Lung (tissue), 12 donors: ENCODE results near the gene FAM83D. TPM values are rescaled to one million over a fixed set of nuclear protein-coding genes. Genes with fewer than 3 reads are reported as not detected.
"Not testable (repeated sequence)": the region's sequence is repeated elsewhere in the genome, so short reads cannot be mapped to it uniquely, and the experiment has no call there.

ENCODE experiments used
- ATAC-seq: fragments of 200-7000 bp; cut with Tn5 transposase; one replicate; pipeline ENCODE4 v1.9.1; 2020; ENCODE audit warnings: moderate number of reproducible peaks; ENCODE audit not compliant: insufficient read depth, low FRiP score
- DNase-seq, 3 donors: peaks; one replicate each; pipeline ENCODE4 v3.0.0-alpha.2; 2013 to 2017
- H3K27ac ChIP-seq, 2 donors: one replicate each; pipeline ENCODE4 v1.5.1; 2013; ENCODE audit warnings: mild to moderate bottlenecking in 2 of 2, moderate library complexity in 2 of 2, control low read depth in 1 of 2, inconsistent platforms in 1 of 2, low read depth in 1 of 2, low read length in 1 of 2
- H3K27me3 ChIP-seq, 3 donors: one replicate each; pipeline ENCODE4 v1.5.1; 2013; ENCODE audit warnings: low read length in 2 of 3; ENCODE audit not compliant: control insufficient read depth in 3 of 3, insufficient read depth in 3 of 3
- H3K36me3 ChIP-seq, 4 donors: one replicate each; pipeline ENCODE4 v1.5.1; 2013; ENCODE audit warnings: low read length in 4 of 4, mild to moderate bottlenecking in 1 of 4, moderate library complexity in 1 of 4; ENCODE audit not compliant: control insufficient read depth in 4 of 4, insufficient read depth in 4 of 4
- H3K4me1 ChIP-seq, 5 donors: one replicate each; pipeline ENCODE4 v1.5.1; 2013; ENCODE audit warnings: low read length in 5 of 5, mild to moderate bottlenecking in 2 of 5, moderate library complexity in 1 of 5; ENCODE audit not compliant: control insufficient read depth in 5 of 5, insufficient read depth in 5 of 5
- H3K4me3 ChIP-seq: one replicate; pipeline ENCODE4 v1.5.1; 2013; ENCODE audit warnings: mild to moderate bottlenecking, control low read depth, moderate library complexity
- H3K9ac ChIP-seq, 2 donors: one replicate each; pipeline ENCODE4 v1.5.1; 2013; ENCODE audit warnings: low read length in 2 of 2, control low read depth in 1 of 2; ENCODE audit not compliant: insufficient read depth in 1 of 2
- H3K9me3 ChIP-seq, 4 donors: one replicate each; pipeline ENCODE4 v1.5.1; 2013; ENCODE audit warnings: low read length in 3 of 4, mild to moderate bottlenecking in 1 of 4, moderate library complexity in 1 of 4; ENCODE audit not compliant: control insufficient read depth in 4 of 4, insufficient read depth in 3 of 4
- WGBS, 2 donors: extraction: QIAGEN DNeasy Blood & Tissue Kit; methylation state at CpG; one replicate each; pipeline ENCODE4 v1.1.7; 2013; 5-methylcytosine and 5-hydroxymethylcytosine counted together
- polyA plus RNA-seq, 2 donors: library from polyadenylated mRNA; stranded (reverse); fragments of 200-250 nt; gene quantifications; one replicate each; pipeline ENCODE4 v1.2.1, GENCODE V29; 2013
- total RNA-seq, 2 donors: library from RNA; depleted of rRNA in 1 of 2; stranded (reverse); fragments of >200 nt in 1 of 2; gene quantifications; one replicate each; pipeline ENCODE4 v1.2.1, GENCODE V29; 2014 to 2021
- TF ChIP-seq, protein P1 (sequence below): IDR thresholded peaks from 2 replicates; pipeline ENCODE4 v1.5.1; 2012; ENCODE audit warnings: mild to moderate bottlenecking; ENCODE audit errors: control extremely low read depth, extremely low read depth
- donor health status: control.
- donor health status: control.
- donor health status: Bipolar disorder and iron deficiency.
- donor health status: healthy.
- donor health status: DM: yes; HTN: yes; CAD: no.

FAM83D gene
- total and polyA plus RNA-seq, 4 donors: 0.94 to 3.6 (median 2.8) TPM

DNA sequence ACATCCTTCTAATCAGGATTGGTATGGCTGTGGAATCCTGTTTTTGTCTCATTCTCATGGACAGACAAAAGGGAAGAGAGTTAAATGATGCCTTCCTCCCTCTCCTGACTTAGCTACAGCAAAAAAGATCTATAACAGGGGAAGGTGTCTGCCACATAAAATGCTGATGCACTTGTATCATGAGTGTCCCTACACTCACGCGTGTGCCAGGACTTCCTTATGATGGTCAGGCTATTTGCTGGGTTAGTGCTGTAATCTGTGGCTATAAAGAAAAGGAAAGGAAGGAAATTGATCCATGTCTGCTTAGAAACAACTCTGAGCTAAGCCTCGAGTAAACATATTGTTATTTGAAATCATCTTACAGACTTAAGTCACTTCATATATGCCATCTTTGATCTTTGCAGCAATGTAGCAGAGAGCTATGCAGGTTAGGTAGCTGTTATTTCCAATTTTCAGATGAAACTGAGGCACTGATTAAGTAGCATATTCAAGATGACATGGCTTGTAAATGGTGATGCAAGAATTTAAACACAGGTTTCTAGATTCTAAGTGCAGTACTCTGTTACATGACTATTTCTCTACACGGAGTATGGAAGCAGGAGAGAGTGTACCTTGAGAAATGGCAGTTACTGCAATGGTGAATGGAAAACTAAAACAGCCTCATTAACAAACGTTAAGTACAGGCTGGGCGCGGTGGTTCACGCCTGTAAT lies 27.6 kb downstream of the FAM83D start:
- no peaks in the 10 kb centered on the region for H3K9me3 ChIP-seq
- ATAC-seq: no peak
- H3K27ac ChIP-seq: no peak overlapping the region
- WGBS, 2 donors: 75 to 94% methylated on average over 8 of the region's 8 CpGs
- no peaks in the 10 kb centered on the region for H3K4me1 ChIP-seq
- no peaks in the 10 kb centered on the region for H3K27me3 ChIP-seq
- no peak for DNase-seq
- H3K9ac ChIP-seq: no peak overlapping the region
- TF ChIP-seq, protein P1, sequence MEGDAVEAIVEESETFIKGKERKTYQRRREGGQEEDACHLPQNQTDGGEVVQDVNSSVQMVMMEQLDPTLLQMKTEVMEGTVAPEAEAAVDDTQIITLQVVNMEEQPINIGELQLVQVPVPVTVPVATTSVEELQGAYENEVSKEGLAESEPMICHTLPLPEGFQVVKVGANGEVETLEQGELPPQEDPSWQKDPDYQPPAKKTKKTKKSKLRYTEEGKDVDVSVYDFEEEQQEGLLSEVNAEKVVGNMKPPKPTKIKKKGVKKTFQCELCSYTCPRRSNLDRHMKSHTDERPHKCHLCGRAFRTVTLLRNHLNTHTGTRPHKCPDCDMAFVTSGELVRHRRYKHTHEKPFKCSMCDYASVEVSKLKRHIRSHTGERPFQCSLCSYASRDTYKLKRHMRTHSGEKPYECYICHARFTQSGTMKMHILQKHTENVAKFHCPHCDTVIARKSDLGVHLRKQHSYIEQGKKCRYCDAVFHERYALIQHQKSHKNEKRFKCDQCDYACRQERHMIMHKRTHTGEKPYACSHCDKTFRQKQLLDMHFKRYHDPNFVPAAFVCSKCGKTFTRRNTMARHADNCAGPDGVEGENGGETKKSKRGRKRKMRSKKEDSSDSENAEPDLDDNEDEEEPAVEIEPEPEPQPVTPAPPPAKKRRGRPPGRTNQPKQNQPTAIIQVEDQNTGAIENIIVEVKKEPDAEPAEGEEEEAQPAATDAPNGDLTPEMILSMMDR: no peak
- no peak overlapping the region for H3K4me3 ChIP-seq
- peaks cover 0 to 17% (median 8%) of the 10 kb centered on the region in 4 donors for H3K36me3 ChIP-seq

DNA sequence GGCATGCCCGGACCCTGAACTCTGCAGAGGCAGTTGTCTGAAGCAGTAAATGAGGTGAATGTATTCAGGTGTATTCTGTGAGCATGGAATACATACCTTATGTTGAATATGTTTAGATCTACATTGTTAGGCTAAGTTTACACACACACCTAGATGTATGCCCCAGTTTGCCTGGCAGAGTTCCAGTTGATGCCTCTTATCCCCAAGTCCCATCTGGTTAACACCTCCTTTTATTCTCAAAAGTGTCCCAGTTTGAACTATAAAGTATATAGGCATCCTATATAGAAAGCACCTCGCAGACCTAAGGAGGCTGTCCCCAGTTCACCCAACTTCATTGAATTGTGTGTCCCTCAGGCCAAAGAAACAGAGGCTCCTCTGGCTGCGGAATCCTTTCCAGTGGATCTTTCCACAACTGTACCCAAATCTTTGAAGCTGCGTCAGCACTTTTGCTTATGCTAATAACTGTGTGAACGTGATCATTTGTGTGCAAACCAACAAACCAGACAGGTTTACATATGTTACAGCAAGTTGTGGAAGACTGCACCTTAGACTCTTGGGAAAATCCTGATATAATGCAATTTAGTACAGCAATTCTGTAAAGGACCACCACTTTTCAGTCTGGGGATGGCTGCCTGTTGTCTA lies 31.1 kb downstream of the FAM83D start:
- Histone ChIP-seq H3K9me3 (no peaks in the 10 kb centered on the region), H3K36me3 (peaks cover 0 to 6% (median under 1%) of the 10 kb centered on the region in 4 donors), H3K27me3 (no peaks in the 10 kb centered on the region), H3K27ac (no peak overlapping the region), H3K4me3 (no peak overlapping the region), H3K9ac (no peak overlapping the region), H3K4me1 (peaks cover 0 to 4% (median 2%) of the 10 kb centered on the region in 5 donors)
- ATAC-seq: no peak
- DNase-seq: no peak
- 94 to 97% methylated on average over 5 of the region's 5 CpGs for WGBS, 2 donors
- TF ChIP-seq, protein P1: no peak

DNA sequence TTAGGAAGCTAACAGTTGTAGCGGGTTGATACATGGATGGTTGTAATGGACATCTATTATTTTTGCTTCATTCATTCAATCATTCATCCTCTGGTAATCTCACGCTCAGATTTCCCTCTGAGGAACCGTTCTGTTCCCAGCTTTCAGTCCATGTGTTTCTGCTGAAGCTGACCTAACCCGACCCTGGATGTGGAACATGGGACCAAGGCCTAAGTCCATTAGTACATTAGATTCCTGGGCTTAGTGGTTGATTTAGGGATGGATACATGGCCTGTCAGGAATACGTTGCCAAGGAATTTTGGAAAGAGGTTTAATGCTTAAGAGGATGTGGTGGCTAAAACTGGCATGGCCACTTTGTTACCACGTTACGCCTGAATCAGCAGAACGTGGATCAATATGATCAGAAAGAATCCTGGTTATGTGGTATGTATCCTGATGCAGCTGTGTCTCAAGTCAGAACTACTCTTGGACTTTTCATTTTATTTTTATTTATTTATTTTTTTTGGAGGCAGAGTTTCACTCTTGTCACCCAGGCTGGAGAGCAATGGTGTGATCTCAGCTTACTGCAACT lies 31.8 kb downstream of the FAM83D start:
- TF ChIP-seq, protein P1: no peak
- peaks cover 0 to 4% (median 0%) of the 10 kb centered on the region in 4 donors for H3K36me3 ChIP-seq
- WGBS, 2 donors: 89 to 90% methylated on average over 8 of the region's 8 CpGs
- DNase-seq (no peak), ATAC-seq (no peak)
- no peak overlapping the region for H3K27ac ChIP-seq
- H3K4me3 ChIP-seq: no peak overlapping the region
- peaks cover 0 to 5% (median 4%) of the 10 kb centered on the region in 5 donors for H3K4me1 ChIP-seq
- H3K9ac ChIP-seq: no peak overlapping the region
- no peaks in the 10 kb centered on the region for H3K9me3 ChIP-seq
- no peaks in the 10 kb centered on the region for H3K27me3 ChIP-seq

DNA sequence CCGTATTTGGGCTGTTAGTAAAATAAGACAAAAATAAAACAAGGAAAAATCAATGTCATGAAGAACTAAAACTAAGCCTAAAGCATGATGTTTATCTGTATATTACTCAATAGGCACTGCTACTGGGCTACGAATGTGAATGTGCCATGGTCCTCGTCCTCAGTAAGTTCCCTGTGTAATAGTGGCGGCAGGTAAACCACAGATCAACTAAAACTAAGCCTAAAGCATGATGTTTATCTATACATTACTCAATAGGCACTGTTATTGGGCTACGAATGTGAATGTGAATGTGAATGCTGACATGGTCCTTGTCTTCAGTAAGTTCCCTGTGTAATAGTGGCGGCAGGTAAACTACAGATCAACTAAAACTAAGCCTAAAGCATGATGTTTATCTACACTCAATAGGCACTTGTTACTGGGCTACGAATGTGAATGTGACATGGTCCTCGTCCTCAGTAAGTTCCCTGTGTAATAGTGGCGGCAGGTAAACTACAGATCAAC lies 34.0 kb downstream of the FAM83D start:
- not testable (repeated sequence) for DNase-seq, H3K36me3 ChIP-seq, H3K4me3 ChIP-seq, H3K9me3 ChIP-seq, ATAC-seq, H3K27me3 ChIP-seq, H3K9ac ChIP-seq, H3K27ac ChIP-seq
- WGBS, 2 donors: 87 to 88% methylated on average over 9 of the region's 9 CpGs
- peaks cover 0 to 10% (median 6%) of the 10 kb centered on the region in 5 donors for H3K4me1 ChIP-seq
